ENCODE data around the gene RGS6.

The RGS6 gene

GRCh38 chr14:72514660-72515025, 582.4 kb downstream of the RGS6 start:
- no peak for DNase-seq

DNA sequence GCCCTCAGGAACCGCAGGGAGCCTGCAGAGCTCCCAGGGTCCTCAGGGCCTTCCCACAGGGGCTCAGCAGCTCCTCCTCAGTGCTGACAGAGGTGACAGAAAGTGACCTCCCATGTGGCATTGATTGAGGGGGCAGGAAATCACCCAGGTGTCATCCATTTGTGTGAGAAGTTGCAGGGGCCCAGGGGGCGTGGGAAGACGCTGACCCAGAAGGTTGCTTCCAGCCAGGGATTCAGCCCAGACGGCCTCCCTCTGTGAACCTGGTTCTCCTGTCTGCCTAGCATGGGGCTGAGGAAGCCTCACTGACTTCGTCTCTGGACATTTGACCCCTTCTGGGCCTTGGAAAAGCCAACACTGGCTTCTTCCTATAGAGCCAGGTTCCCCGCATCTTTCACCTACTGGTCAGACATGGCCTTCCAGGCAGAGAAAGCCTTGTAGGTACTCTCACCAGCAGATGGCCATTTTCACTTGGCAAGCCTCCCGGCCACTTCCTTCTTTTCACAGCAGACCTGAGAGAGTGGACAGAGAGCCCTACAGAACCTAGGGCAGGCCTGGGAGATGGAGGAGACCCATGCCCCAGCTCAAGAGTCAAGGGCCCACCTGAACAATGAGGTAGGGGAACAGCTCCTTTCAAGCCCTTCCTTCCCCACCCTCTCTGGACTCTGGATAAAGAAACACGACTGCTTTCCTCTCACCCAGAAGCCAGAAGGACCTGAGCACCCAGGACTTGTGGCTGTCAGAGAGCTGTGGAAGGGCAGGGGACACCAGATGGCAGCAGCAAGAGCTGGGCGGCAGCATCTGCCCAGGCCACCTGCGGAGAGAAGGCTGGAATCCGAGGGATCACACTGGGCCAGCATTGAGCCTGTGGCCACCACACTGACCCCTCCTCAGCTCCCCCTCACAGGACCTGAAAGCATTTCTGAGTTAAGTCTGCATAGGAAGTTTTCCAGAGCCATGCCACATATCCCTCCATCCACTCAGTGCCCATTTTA, 583.8 kb downstream of the RGS6 start:
- peak; percentile 18 for DNase-seq

DNA sequence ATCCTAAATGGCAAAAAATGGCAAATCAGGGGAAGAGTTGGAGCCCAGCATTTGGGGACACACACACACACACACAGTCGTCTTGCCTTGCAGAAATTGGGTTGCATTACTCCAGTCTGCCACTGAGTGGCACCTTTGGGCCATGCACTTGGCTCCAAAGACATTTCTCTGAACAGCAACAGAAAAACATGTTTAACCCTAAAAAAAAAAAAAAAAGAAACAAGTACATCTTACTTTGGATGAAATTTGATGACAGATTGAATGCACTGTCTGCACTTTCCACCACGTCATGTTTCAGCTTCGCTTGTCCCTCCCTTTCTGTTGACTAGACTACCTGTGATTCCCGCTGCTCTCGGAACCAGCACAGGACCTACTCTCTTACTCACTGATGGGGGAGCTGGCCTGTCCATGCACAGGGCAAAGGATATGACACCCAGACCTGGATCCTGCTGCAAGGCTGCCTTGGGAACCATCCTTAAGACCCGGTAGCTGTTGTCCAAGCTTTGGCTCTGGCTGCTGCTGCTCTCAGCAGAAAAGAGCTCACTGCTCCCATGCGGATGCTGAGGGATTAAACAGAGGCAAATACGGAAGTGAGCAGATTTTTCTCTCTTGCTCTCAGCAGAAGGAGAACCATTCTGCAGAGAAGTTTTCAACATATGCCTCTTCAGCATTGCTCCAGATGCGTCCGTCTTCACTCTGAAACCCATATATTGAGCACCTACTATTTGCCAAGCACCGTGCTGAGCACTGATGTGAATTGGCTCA, 584.9 kb downstream of the RGS6 start:
- peak; percentile 57 for DNase-seq

- DNase-seq, result no peak
These were observed 585.5 kb downstream of the RGS6 start for GRCh38 chr14:72517736-72518135.

- DNase-seq, result peak; percentile 5
These were observed 586.7 kb downstream of the RGS6 start for GRCh38 chr14:72518809-72519377.

DNA sequence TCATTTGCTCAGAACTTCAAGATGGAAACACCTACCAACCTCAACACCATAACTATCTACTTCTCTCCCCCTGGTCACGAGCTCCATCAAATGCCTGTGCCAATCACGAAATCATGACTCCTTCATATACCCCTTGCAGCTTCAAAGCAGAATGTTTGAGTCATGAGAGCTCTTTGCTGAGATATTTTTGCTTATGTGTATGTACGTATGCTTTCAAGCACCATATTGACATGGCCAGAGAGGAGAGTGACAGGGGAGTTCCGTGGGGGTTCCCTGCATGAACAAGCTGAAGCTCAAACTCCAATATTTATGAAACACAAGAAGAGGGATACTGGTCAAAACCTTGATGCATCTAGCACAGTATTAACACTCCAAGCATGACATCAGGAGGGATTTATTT, 587.3 kb downstream of the RGS6 start:
- no peak for DNase-seq

DNA sequence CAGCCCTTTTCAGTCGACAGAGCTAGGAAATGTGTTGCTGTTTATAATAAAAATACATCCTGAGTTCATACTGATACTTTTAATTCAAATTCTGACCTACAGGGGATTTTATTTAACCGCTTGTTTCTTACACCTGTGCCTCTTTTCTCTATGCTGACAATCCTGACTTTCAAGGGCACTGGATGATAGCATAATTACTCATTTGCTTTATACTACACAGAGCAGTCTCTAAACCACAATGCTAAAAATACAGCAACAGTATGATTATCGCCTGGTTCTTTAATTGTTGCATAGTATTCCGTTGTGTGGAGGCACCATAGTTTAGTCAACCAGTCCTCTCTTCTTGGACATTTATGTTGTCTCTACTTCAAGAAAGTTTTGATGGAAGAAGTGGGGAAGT, 588.8 kb downstream of the RGS6 start:
- no peak for DNase-seq

DNA sequence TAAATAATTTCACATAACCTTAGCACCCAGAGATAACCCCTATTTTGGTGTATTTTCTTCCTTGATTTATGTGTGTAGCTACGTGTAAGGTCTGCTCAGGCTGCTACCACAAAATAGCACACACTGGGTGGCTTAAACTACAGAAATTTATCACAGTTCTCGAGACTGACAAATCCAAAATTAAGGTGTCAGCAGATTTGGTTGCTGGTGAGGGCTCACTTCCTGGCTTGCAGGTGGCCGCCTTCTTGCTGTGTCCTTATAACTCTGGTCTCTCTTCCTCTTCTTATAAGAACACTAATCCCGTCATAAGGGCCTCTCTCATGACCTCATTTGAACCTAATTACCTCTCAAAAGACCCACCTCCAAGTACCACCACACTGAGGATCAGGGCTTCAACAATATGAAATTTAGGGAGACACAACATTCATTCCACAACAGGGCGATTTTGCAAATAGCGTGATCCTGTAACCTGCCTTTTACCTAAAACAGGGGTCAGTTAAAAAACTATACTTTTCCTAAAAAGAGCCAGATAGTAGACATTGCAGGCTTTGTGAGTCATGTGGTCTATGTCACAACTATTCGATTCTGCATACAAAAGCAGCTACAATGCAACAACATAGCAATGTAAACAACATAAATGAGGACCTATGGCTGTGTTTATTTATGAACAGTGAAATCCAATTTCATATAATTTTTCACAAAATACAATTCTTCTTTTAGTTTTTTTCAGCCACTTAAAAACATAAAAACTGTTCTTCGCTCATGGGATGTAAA, 589.9 kb downstream of the RGS6 start:
- no peak for DNase-seq

DNA sequence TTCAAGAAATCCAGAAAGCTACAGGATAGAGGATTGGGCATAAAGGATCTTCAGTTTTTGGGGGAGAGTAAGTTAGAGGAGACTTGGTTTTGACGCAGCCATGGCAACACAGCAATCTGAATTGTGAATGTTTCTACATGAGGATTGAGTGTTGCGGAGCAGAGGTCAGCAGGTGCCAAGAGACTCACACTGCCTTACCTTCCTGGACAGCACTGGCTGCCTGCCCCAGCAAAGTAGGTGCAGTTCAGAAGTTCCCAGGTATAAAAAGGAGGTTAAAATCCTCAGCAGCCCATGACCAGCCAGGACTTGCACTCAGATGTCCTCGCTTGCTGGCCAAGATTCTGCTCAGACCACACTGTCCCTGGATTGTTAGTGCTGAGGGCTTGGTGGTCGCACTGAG, 590.6 kb downstream of the RGS6 start:
- DNase-seq, result no peak

- DNase-seq, result no peak
These were observed 591.4 kb downstream of the RGS6 start for GRCh38 chr14:72523424-72524294.

- no peak for DNase-seq
These were observed 592.0 kb downstream of the RGS6 start for GRCh38 chr14:72524295-72524629.

DNA sequence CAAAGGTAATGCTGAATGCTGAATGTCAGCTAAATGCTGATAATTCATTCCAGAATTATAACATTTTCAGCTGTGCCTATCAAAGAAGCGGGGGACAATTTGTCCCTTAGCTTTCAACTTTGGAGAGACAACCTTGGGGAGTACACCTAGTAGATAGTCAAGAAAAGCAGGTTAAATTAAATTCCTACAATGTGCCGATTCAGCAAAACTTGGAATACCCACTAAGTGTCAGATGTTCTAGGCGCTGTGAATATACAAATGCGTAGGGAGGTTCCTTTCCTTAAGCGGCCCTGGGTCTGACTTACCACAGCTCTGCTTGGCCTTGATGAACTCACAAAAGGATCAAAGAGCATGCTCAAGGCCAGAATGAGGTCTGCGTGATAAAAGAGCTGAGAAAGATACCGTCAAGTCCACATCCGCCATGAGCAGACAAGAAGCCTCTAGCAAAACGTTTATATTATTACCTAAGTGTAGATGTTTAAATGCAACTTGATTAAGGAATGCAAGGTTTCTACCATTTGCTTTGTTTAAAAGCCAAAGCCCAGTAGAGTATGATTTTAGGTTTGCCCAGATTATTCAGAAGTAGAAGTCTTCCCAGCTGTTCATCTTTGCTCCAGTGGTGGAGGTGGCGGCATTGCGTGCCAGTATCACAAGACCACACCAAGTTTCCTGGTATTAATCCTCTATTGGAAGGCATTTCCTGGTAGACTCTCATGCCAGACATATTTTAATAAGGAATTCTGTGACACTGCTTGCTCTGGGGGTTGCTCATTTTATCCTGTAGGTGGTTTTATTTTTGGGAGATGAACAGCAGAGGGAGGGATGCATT, 593.1 kb downstream of the RGS6 start:
- DNase-seq, result no peak

GRCh38 chr14:72527591-72527990, 595.4 kb downstream of the RGS6 start:
- no peak for DNase-seq

GRCh38 chr14:72528059-72528862, 596.0 kb downstream of the RGS6 start:
- DNase-seq, result no peak

GRCh38 chr14:72528863-72529175, 596.6 kb downstream of the RGS6 start:
- no peak for DNase-seq

GRCh38 chr14:72532686-72533454, 600.6 kb downstream of the RGS6 start:
- no peak for DNase-seq

- no peak for DNase-seq
These were observed 603.3 kb downstream of the RGS6 start for GRCh38 chr14:72535485-72535884.

DNA sequence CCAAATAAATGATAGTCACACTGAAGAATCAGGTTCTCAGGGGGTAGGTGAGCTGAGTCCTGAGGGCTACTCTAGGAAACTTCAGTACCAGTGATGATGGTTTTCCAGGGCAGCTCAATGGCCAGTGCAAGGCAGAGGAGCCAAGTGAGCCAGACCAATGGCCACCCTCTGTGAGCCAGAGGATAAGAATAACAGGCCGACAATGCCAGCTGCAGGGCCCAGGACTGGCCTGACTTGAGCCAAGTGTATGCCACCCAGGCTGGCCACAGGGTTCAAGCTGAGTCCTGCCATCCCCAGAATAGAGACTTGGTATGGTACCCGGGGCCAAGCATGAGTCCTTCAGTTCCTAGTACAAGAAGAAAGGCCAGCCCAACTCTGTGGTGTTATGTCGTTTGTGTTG, 606.2 kb downstream of the RGS6 start:
- no peak for DNase-seq

DNA sequence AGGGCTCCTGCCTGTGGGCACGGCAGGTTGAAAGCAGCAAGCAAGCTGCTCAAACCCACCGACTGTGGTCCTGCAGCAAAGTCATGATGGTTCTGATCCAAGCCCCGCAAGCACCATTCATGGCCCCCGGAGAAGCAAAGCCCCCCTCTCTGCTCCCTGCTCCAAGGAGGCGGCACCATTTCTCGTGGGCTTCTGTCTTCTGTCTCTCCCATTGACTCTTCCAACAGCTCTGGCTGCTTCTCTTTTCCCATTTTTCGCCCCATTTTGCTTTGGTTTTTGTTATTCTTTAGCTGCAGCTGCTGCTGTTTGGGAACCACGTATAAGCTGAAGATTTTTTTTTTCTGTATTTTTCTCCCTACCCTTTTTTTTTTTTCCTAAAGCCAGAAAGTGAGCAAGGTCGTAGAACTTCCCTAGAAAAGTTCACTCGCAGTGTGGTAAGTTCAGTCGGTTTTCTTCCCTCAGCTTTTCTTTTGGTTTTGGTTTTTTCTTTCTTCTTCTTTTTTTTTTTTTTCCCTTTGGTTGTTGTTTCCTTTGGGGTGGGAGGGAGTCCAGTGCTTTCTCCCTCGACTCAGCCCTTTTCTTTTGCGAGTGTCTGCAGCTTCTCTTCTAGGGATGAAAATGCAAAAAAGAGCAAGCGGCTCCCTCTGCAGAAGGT, 607.6 kb downstream of the RGS6 start:
- no peak for DNase-seq

Measured in RPMI8226 (cell line).